ENCODE measurements around the gene GAS2L2. TPM values are rescaled to one million over a fixed set of nuclear protein-coding genes. Genes with fewer than 3 reads are reported as not detected.

GAS2L2 gene
- total RNA-seq, 1 experiment from 2014 or later: not detected

GRCh38 chr17:35715416-35715815 lies 37.6 kb downstream of the GAS2L2 start:
- no peaks in the 10 kb centered on the region for H3K9me3 ChIP-seq (ENCODE audit: low read length)
- peaks cover 27% of the 10 kb centered on the region; the same call in 1 of the 2 replicates for H3K36me3 ChIP-seq (ENCODE audit: low read depth, low read length)
- DNase-seq: no peak
- no peaks in the 10 kb centered on the region for H3K9me2 ChIP-seq (replicated peaks; ENCODE audit: low read length)
- no peak overlapping the region for H2AFZ ChIP-seq (ENCODE audit: low read length)
- H3K4me1 ChIP-seq (ENCODE audit: insufficient read depth, low read length): no peaks in the 10 kb centered on the region
- intact Hi-C loops (cut with micrococcal nuclease): no loop called here
- no peaks in the 10 kb centered on the region for H3F3A ChIP-seq (ENCODE audit: low read length, unreplicated experiment)
- H3K4me3 ChIP-seq (ENCODE audit: low read length): no peak overlapping the region
- ATAC-seq: no peak
- H3K9ac ChIP-seq (ENCODE audit: low read length): no peak overlapping the region
- no peaks in the 10 kb centered on the region for H3K27me3 ChIP-seq (ENCODE audit: low read length)
- ChIA-PET CTCF (no interaction called here), POLR2A (ENCODE audit: unreplicated experiment) (no interaction called here)
- no TSS peak for BruUV-seq (replicated peaks)
- no peak overlapping the region for H3K27ac ChIP-seq (ENCODE audit: low read length)
- no peak overlapping the region for H3K4me2 ChIP-seq (ENCODE audit: low read length)
- no peak for TF ChIP-seq CTCF (conservative IDR thresholded peaks at IDR 0.05; ENCODE audit: low read depth, low read length)
- no peak for TF ChIP-seq EZH2phosphoT487 (IDR thresholded peaks at IDR 0.05; ENCODE audit: borderline replicate concordance, low read length)
- no peak for TF ChIP-seq EZH2 (IDR thresholded peaks at IDR 0.05; ENCODE audit: low read length, unreplicated experiment)
- no peaks in the 10 kb centered on the region for H3K79me2 ChIP-seq (ENCODE audit: low read length)
- H4K20me1 ChIP-seq (ENCODE audit: low read length): no peaks in the 10 kb centered on the region

- H3K27ac ChIP-seq (ENCODE audit: low read length): no peak overlapping the region
- H3K27me3 ChIP-seq (ENCODE audit: low read length): no peaks in the 10 kb centered on the region
- ChIA-PET POLR2A (ENCODE audit: unreplicated experiment) (no interaction called here), CTCF (no interaction called here)
- no peaks in the 10 kb centered on the region for H4K20me1 ChIP-seq (ENCODE audit: low read length)
- H3K4me1 ChIP-seq (ENCODE audit: insufficient read depth, low read length): no peaks in the 10 kb centered on the region
- DNase-seq: no peak
- H3K9me3 ChIP-seq (ENCODE audit: low read length): no peaks in the 10 kb centered on the region
- intact Hi-C loops (cut with micrococcal nuclease): no loop called here
- no peaks in the 10 kb centered on the region for H3F3A ChIP-seq (ENCODE audit: low read length, unreplicated experiment)
- H3K9me2 ChIP-seq (replicated peaks; ENCODE audit: low read length): no peaks in the 10 kb centered on the region
- no TSS peak for BruUV-seq (replicated peaks)
- H3K4me3 ChIP-seq (ENCODE audit: low read length): no peak overlapping the region
- no peaks in the 10 kb centered on the region for H3K79me2 ChIP-seq (ENCODE audit: low read length)
- ATAC-seq: no peak
- H2AFZ ChIP-seq (ENCODE audit: low read length): no peak overlapping the region
- H3K9ac ChIP-seq (ENCODE audit: low read length): no peak overlapping the region
- peaks cover 28% of the 10 kb centered on the region; the same call in 1 of the 2 replicates for H3K36me3 ChIP-seq (ENCODE audit: low read depth, low read length)
- H3K4me2 ChIP-seq (ENCODE audit: low read length): no peak overlapping the region
- TF ChIP-seq CTCF (conservative IDR thresholded peaks at IDR 0.05; ENCODE audit: low read depth, low read length) (no peak), EZH2 (IDR thresholded peaks at IDR 0.05; ENCODE audit: low read length, unreplicated experiment) (no peak), EZH2phosphoT487 (IDR thresholded peaks at IDR 0.05; ENCODE audit: borderline replicate concordance, low read length) (no peak)
Observed at GRCh38 chr17:35714988-35715387, 38.1 kb downstream of the GAS2L2 start.

GRCh38 chr17:35713069-35713728 lies 39.8 kb downstream of the GAS2L2 start:
- H3K4me1 ChIP-seq (ENCODE audit: insufficient read depth, low read length): no peaks in the 10 kb centered on the region
- no peak overlapping the region for H3K9ac ChIP-seq (ENCODE audit: low read length)
- no peaks in the 10 kb centered on the region for H3K9me3 ChIP-seq (ENCODE audit: low read length)
- H3K27ac ChIP-seq (ENCODE audit: low read length): no peak overlapping the region
- H3K36me3 ChIP-seq (ENCODE audit: low read depth, low read length): peaks cover 25% of the 10 kb centered on the region; the same call in 1 of the 2 replicates
- no peaks in the 10 kb centered on the region for H3K9me2 ChIP-seq (replicated peaks; ENCODE audit: low read length)
- no peak overlapping the region for H3K4me2 ChIP-seq (ENCODE audit: low read length)
- H3F3A ChIP-seq (ENCODE audit: low read length, unreplicated experiment): no peaks in the 10 kb centered on the region
- ChIA-PET CTCF (no interaction called here), POLR2A (ENCODE audit: unreplicated experiment) (no interaction called here)
- no TSS peak for BruUV-seq (replicated peaks)
- no peaks in the 10 kb centered on the region for H3K79me2 ChIP-seq (ENCODE audit: low read length)
- intact Hi-C loops (cut with micrococcal nuclease): no loop called here
- no peaks in the 10 kb centered on the region for H4K20me1 ChIP-seq (ENCODE audit: low read length)
- TF ChIP-seq EZH2phosphoT487 (IDR thresholded peaks at IDR 0.05; ENCODE audit: borderline replicate concordance, low read length): no peak
- no peak for TF ChIP-seq CTCF (conservative IDR thresholded peaks at IDR 0.05; ENCODE audit: low read depth, low read length)
- no peak for TF ChIP-seq EZH2 (IDR thresholded peaks at IDR 0.05; ENCODE audit: low read length, unreplicated experiment)
- no peak overlapping the region for H3K4me3 ChIP-seq (ENCODE audit: low read length)
- DNase-seq (no peak), ATAC-seq (no peak)
- H2AFZ ChIP-seq (ENCODE audit: low read length): no peak overlapping the region
- no peaks in the 10 kb centered on the region for H3K27me3 ChIP-seq (ENCODE audit: low read length)
